GM23338 (cell line): ENCODE data around the gene ART4. TPM values are rescaled to one million over a fixed set of nuclear protein-coding genes. Genes with fewer than 3 reads are reported as not detected.

Experiments used
- ATAC-seq: fragments of 200-7000 bp; cut with Tn5 transposase; 3 replicates; pipeline ENCODE4 v1.9.1; 2020
- DNase-seq: peaks from one replicate; pipeline ENCODE4 v3.0.0-alpha.2; 2015; ENCODE audit warnings: low spot score
- H2AFZ ChIP-seq: fragments of 200-600 bp; sonication (generic); 2 replicates; pipeline ENCODE4 v1.8.0; 2016; ENCODE audit warnings: antibody characterized with exemption, mild to moderate bottlenecking, moderate library complexity
- H3F3A ChIP-seq: fragments of 200-600 bp; sonication (generic); replicated peaks from 2 replicates; pipeline ENCODE4 v1.8.0; 2017; ENCODE audit warnings: antibody characterized with exemption, mixed run types, low read depth
- H3K27ac ChIP-seq: fragments of 200-600 bp; sonication (generic); 2 replicates; pipeline ENCODE4 v1.6.1; 2016; ENCODE audit warnings: low read depth
- H3K27me3 ChIP-seq: fragments of 200-600 bp; sonication (generic); 2 replicates; pipeline ENCODE4 v1.8.0; 2016; ENCODE audit warnings: mild to moderate bottlenecking, mixed run types, moderate library complexity; ENCODE audit not compliant: insufficient read depth
- H3K36me3 ChIP-seq: fragments of 200-600 bp; sonication (generic); 2 replicates; pipeline ENCODE4 v1.8.0; 2016; ENCODE audit warnings: mild to moderate bottlenecking; ENCODE audit not compliant: insufficient read depth
- H3K4me1 ChIP-seq: fragments of 200-600 bp; sonication (generic); 2 replicates; pipeline ENCODE4 v1.8.0; 2016; ENCODE audit warnings: mild to moderate bottlenecking, moderate library complexity; ENCODE audit not compliant: insufficient read depth
- H3K4me2 ChIP-seq: fragments of 200-600 bp; sonication (generic); 2 replicates; pipeline ENCODE4 v1.7.1; 2017; ENCODE audit warnings: mixed run types
- H3K4me3 ChIP-seq: fragments of 200-600 bp; sonication (generic); 2 replicates; pipeline ENCODE4 v1.6.1; 2016; ENCODE audit warnings: mixed run types
- H3K79me2 ChIP-seq: fragments of 200-600 bp; sonication (generic); replicated peaks from 2 replicates; pipeline ENCODE4 v1.8.0; 2017; ENCODE audit warnings: mild to moderate bottlenecking; ENCODE audit not compliant: insufficient read depth
- H3K9me2 ChIP-seq: fragments of 200-600 bp; sonication (generic); 2 replicates; pipeline ENCODE4 v1.8.0; 2017; ENCODE audit not compliant: insufficient read depth
- H4K20me1 ChIP-seq: fragments of 200-600 bp; sonication (generic); replicated peaks from 2 replicates; pipeline ENCODE4 v1.8.0; 2017; ENCODE audit warnings: mild to moderate bottlenecking; ENCODE audit not compliant: insufficient read depth
- H3K27ac Mint-ChIP-seq: 2 replicates; pipeline ENCODE4 v1.8.0; 2020; ENCODE audit warnings: inconsistent platforms, mild to moderate bottlenecking, moderate library complexity, mixed read lengths
- H3K27me3 Mint-ChIP-seq: 3 replicates; pipeline ENCODE4 v1.8.0; 2022; ENCODE audit warnings: low read depth, mild to moderate bottlenecking, moderate library complexity, mixed read lengths, inconsistent platforms; ENCODE audit not compliant: insufficient read depth, poor library complexity
- H3K36me3 Mint-ChIP-seq: 3 replicates; pipeline ENCODE4 v1.8.0; 2021; ENCODE audit warnings: low read depth, mild to moderate bottlenecking, inconsistent platforms, moderate library complexity, mixed read lengths
- H3K4me1 Mint-ChIP-seq: 3 replicates; pipeline ENCODE4 v1.8.0; 2020; ENCODE audit warnings: mild to moderate bottlenecking, inconsistent platforms, mixed read lengths
- H3K4me3 Mint-ChIP-seq: 3 replicates; pipeline ENCODE4 v1.8.0; 2021; ENCODE audit warnings: moderate library complexity, mild to moderate bottlenecking, inconsistent platforms, mixed read lengths
- H3K9me3 Mint-ChIP-seq: 3 replicates; pipeline ENCODE4 v1.8.0; 2020; ENCODE audit warnings: moderate library complexity, mild to moderate bottlenecking, inconsistent platforms, mixed read lengths
- CREB1 ChIP-seq: fragments of 250-450 bp; sonication (Bioruptor Pico); IDR thresholded peaks from 2 replicates; pipeline ENCODE4 v1.5.0; 2020; ENCODE audit warnings: low read depth, mild to moderate bottlenecking, moderate library complexity
- ETS1 ChIP-seq: IDR thresholded peaks from 2 replicates; pipeline ENCODE4 v1.6.1; 2016; ENCODE audit warnings: antibody characterized with exemption
- EZH2 ChIP-seq: fragments of 200-600 bp; sonication (generic); IDR thresholded peaks from one replicate; pipeline ENCODE4 v1.8.0; 2017; ENCODE audit warnings: antibody characterized with exemption, mild to moderate bottlenecking, low read depth; ENCODE audit not compliant: unreplicated experiment
- EZH2phosphoT487 ChIP-seq: fragments of 200-600 bp; sonication (generic); IDR thresholded peaks from one replicate; pipeline ENCODE4 v1.8.1; 2018; ENCODE audit warnings: antibody characterized with exemption; ENCODE audit not compliant: unreplicated experiment
- JUNB ChIP-seq: IDR thresholded peaks from one replicate; pipeline ENCODE4 v1.6.1; 2016; ENCODE audit warnings: antibody characterized with exemption; ENCODE audit not compliant: unreplicated experiment
- NANOG ChIP-seq: IDR thresholded peaks from 2 replicates; pipeline ENCODE4 v1.6.1; 2016; ENCODE audit warnings: antibody characterized with exemption, borderline replicate concordance
- POLR2AphosphoS5 ChIP-seq: IDR thresholded peaks from 2 replicates; pipeline ENCODE4 v1.6.1; 2016; ENCODE audit warnings: antibody characterized with exemption, low read depth
- REST ChIP-seq: IDR thresholded peaks from one replicate; pipeline ENCODE4 v1.6.1; 2018; ENCODE audit warnings: antibody characterized with exemption; ENCODE audit not compliant: unreplicated experiment
- ZNF114 ChIP-seq: fragments of 250-450 bp; sonication (Bioruptor Pico); IDR thresholded peaks from 2 replicates; pipeline ENCODE4 v1.5.0; 2020; ENCODE audit warnings: mild to moderate bottlenecking, moderate library complexity
- ZNF331 ChIP-seq: fragments of 250-450 bp; sonication (Bioruptor Pico); IDR thresholded peaks from 2 replicates; pipeline ENCODE4 v1.5.0; 2020; ENCODE audit warnings: low read depth, mild to moderate bottlenecking, moderate library complexity
- ZNF462 ChIP-seq: fragments of 250-450 bp; sonication (Bioruptor Pico); IDR thresholded peaks from 2 replicates; pipeline ENCODE4 v1.5.0; 2020; ENCODE audit warnings: mild to moderate bottlenecking, moderate library complexity
- polyA plus RNA-seq: library from polyadenylated mRNA; unstranded; fragments of >200 nt; fragmentation: Nextera tagmentation; extraction: Ambion mirVana; gene quantifications from 2 replicates; pipeline ENCODE4 v1.2.1, GENCODE V29; 2016
- total RNA-seq: library from RNA; depleted of rRNA; stranded (reverse); fragments of >200 nt; shearing (Covaris generic); gene quantifications from 2 replicates; pipeline ENCODE4 v1.2.3, GENCODE V29; 2014

Gene ART4
- total and polyA plus RNA-seq, 2 experiments from 2014 or later = 0.08 TPM; not detected in 1

- TF ChIP-seq ZNF462 (CRISPR knock-in tag) (no peak), JUNB (no peak), NANOG (no peak), POLR2AphosphoS5 (no peak), EZH2 (no peak), ZNF114 (CRISPR knock-in tag) (no peak), CREB1 (CRISPR knock-in tag) (no peak), ETS1 (no peak)
Measured at GRCh38 chr12:14886271-14886670, 42.9 kb upstream of the ART4 start (continued).

- H3K4me1 ChIP-seq = no peaks in the 10 kb centered on the region
- H3F3A ChIP-seq = no peaks in the 10 kb centered on the region
- DNase-seq (no peak), ATAC-seq (no peak)
- Mint-ChIP-seq H3K4me3 (no peak within 1 kb of the TSS), H3K27ac (no peak within 1 kb of the TSS), H3K9me3 (no peaks in the 10 kb centered on the region), H3K4me1 (peaks cover 4% of the 10 kb centered on the region; the same call in 2 of the 3 replicates), H3K36me3 (no peaks in the 10 kb centered on the region), H3K27me3 (no peaks in the 10 kb centered on the region)
- no peak within 1 kb of the TSS for H3K4me2 ChIP-seq
- H4K20me1 ChIP-seq = no peaks in the 10 kb centered on the region
- no peak within 1 kb of the TSS for H3K27ac ChIP-seq
- no peaks in the 10 kb centered on the region for H3K36me3 ChIP-seq
- no peak within 1 kb of the TSS for H3K4me3 ChIP-seq
- no peaks in the 10 kb centered on the region for H3K79me2 ChIP-seq
- H3K27me3 ChIP-seq = no peaks in the 10 kb centered on the region
- H3K9me2 ChIP-seq = no peaks in the 10 kb centered on the region; the same call in 1 of the 2 replicates
- peak within 1 kb of the TSS; percentile 61; the same call in 1 of the 2 replicates for H2AFZ ChIP-seq
- TF ChIP-seq NANOG (no peak), ETS1 (no peak), POLR2AphosphoS5 (no peak), REST (no peak), CREB1 (CRISPR knock-in tag) (no peak), ZNF331 (CRISPR knock-in tag) (no peak), EZH2phosphoT487 (no peak), JUNB (no peak), EZH2 (no peak), ZNF114 (CRISPR knock-in tag) (no peak)
Measured at GRCh38 chr12:14885718-14886221, 42.4 kb upstream of the ART4 start, which contains the start of gene MGP. MGP (minus strand) TSS chr12:14885854; CDS start chr12:14885791, 63 bp downstream.
